Amniotic stem cell (primary cell): ENCODE data around the gene HYAL1.

Source experiments
- DNase-seq: peaks from one replicate; lab custom pipeline; 2025; lab: John Stamatoyannopoulos, UW

HYAL1 gene

DNA sequence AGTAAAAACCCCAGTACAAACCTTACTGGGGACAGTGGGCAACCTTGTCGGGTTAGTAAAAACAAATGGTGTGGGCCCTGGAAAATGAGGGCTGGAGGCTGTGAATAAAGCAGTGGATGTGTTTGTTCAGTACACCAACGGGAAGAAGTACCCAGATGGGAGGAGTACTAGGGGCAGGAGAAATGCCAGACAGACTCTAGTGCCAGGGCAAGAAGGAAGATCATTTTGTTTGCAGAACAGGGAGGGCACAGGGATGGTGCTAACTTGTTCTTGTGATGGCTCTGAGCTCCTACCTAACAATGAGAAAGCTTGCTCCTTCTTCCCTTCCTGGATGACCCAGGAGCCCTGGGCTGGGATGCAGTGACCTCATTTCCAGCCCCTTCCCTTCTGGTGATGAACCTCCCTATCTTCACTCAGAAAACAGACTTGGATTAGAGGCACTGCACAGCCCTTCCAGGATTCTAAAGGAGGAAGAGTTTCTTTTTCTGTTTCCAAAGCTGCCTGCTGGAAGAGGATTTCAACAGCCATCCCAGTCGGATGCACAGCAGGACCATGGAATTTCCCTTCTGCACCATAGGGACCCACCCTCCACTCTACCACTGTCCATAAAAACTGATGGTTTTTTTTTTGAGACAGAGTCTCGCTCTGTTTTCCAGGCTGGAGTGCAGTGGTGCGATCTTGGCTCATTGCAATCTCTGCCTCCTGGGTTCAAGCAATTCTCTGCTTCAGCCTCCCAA, 31.1 kb upstream of the HYAL1 start:
- DNase-seq, result no peak

DNA sequence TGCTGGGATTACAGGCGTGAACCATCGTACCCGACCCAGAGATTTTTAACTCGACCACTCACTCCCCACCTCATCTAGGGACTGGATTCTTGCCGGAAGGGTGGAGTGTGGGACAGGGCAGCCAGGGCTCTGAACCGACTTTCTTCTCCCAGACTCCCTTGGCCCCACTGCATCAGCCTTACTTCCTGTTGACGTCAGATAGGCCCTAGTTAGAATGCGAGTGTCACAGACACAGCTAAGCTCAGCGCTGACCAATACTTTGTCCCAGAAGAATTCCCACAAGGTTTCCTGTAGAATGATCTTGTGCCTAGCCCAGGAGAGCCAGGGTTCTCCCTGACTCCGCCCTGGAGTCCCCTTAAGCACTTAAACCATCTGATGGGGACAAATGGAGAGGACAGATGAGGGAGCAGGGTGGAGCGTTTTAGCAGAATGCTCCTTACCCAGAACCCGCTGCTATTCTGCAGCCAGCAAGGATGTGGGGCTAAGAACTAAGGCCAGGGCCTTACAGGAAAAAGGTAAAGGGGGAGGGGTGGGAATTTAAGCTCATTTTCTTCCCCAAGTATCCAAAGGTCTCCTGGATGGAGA, 30.5 kb upstream of the HYAL1 start:
- no peak for DNase-seq

- DNase-seq, result no peak
These were observed 28.1 kb upstream of the HYAL1 start for GRCh38 chr3:50331364-50331907.

- DNase-seq, result no peak
These were observed 27.0 kb upstream of the HYAL1 start for GRCh38 chr3:50330330-50330729.

GRCh38 chr3:50327943-50328691, 24.7 kb upstream of the HYAL1 start, which contains the start of gene TUSC2:
TSS of gene TUSC2 (minus strand) at chr3:50328223. CDS start at chr3:50328099, 124 bp downstream.
- peak; percentile 96 for DNase-seq

- DNase-seq, result no peak
These were observed 23.8 kb upstream of the HYAL1 start for GRCh38 chr3:50327129-50327528.

- DNase-seq, result no peak
These were observed 22.8 kb upstream of the HYAL1 start for GRCh38 chr3:50326182-50326541.

DNA sequence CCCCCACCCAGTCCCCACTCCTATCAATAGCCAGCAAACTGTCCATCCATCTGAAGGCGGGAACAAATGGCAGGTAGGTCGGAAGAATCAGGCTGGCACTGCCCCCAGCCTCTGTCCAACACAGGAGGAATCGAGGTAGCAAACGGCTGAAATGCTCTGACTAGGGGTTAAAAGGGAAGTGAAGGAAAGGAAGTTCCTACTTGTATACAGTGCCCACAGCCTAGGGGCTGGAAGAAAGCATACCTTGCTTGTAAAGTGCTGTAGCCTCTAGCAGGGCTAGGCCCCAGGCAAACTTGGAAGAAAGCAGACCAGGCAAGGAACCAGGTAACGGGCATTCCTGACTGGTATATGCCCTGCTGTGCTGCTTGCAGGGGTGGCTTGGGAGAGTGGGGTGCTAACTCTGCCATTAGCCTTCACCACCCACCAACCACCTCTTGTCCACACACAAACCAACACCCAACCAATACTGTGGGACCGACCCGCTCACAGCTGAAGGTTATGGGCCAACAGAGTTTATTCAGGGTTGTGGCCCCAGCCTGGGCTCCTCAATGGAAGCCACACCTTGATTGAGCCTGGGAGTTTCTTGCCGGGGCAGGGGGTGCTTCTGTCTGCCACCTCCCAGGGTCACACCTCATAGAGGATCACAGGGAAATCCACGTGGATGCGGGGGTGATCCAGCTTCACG, 22.3 kb upstream of the HYAL1 start:
- no peak for DNase-seq

DNA sequence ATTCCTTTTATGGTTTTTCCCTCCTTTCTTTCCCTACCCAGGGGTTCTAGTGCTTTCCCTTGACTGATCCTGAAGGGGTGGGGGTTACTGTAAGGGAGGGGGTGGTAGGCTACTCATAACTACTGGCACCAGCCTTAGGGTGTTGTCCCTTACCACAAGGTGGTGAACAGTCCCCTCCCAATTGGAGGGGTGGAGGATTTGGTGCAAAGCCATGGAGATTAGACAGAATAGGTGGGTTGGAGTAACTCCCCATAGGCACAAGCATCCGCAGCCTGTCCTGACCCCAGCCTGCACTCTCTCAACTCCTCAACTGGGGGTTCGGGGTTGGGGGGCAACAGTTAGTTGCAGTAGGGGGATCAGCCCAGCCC, 21.7 kb upstream of the HYAL1 start:
- DNase-seq, result no peak

- DNase-seq, result peak; percentile 37
These were observed 21.2 kb upstream of the HYAL1 start for GRCh38 chr3:50324351-50325112.

DNA sequence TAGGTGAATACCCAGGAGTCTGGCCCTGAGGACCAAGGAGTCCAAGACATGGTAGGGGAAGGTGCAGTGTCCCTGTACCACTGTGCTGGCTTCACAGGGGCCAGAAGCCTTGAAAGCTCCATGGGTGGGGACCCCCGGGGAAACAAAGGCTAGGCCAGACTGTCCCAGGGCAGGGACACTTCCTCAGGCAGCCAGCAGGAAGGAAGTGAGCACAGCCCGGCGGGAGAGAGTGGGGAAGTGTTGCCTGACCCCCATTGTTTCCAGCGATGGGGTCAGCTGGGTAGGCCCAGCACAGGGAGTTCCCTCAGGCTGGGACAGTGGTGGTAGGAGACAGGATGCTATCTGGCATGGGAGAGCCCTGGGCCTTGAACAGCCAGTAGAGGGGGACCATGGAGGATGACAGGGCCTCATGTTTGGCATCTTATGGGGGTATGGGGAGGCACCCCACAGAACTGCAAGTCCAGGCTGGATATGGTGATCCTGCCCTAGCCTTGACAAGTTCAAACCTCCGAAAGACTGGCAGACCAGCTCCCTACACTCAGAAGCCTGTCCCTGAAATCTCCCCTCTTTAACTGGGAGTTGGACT, 20.3 kb upstream of the HYAL1 start:
- no peak for DNase-seq

GRCh38 chr3:50323092-50323600, 19.8 kb upstream of the HYAL1 start:
- DNase-seq, result no peak

DNA sequence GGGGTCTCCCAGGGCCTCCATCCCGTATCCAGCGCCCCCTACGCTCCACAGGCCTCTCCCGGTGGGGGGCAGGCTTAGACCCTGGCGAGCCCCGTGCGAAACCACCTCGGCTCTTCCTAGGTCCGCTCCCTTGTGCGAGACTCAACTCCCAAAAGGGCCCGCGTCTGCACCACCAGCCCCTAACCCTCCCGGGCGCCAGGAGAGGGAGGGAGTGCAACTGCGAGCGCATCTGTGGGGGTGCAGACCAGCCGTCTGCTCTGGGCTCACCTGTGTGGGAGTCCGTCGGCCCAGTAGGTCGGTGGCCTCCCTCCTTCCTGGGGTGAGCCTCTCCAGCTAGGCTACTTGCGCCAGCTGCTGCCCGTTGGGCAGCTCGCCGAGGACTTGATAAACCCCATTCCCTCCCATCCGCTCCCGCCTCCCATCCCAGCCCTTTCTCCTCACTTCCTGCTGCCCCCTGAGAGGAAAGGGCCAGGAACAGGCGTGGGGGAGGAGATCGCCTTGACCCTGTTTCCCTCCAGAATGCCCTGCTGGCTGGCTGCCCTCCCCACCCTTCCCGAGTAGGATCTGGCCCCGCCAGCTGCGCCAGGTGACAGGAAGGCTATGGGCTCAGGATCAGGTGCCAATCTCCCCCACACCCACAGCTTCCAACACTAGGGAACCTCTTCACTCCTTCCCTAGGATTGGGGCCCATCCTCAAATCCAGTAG, 19.2 kb upstream of the HYAL1 start, which contains the start of gene HYAL2:
Gene HYAL2, minus strand, starts transcription at position 360 of the 706 bp plus-strand sequence. CDS start 2,256 bp downstream, outside the sequence.
- DNase-seq, result no peak

DNA sequence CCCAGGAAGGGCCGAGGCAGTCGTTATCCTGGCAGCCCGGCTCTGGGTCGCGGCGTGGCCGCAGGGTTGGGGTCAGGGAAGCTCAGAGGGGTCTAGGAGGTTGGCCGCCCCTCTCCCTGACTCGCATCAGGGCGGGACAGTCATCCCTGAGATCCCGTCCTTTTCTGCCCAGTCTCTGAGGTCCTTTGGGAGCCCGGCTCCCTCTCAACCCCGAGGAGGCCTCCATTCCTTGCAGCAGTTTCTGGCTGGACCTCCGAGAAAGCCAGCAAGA, 18.7 kb upstream of the HYAL1 start:
- DNase-seq, result no peak

DNA sequence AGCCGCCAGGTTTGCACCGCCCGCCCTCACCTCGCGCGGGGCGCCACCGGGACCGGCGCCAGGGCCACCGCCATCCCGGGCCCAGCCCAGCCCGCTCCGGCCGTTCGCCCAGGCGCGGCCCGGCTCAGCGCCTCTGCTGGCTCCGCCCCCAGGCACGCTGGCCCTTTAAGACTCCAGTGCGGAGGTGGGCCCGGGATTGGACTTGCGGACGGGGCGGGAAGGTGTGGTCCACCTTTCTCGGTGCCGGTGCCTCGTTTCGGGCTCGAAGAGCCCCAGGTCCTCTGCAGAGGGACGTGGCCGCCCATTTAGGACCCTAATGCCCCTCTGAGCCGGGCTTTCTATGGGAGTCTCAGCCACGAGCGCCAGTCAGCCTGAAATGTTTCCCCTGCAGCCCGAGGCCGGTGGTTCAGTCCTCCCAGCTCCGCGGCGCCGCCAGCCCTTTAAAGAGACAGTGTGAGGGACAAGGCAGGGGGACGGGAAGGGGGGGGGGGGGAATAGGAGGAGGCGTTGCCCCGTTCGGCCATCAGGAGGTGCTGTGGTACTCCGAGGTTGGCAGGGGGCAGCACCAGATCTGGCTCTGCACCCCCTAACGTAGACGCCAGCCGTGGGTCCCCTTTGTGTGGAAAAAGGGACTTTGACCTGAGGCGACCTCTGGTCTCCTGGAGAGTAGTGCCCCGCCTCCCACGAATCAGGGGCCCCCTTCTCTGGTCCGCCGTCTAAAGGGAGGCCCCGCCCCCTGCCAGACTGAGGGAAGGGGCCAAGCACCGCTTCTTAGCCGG, 18.2 kb upstream of the HYAL1 start:
- DNase-seq, result peak; percentile 81

DNA sequence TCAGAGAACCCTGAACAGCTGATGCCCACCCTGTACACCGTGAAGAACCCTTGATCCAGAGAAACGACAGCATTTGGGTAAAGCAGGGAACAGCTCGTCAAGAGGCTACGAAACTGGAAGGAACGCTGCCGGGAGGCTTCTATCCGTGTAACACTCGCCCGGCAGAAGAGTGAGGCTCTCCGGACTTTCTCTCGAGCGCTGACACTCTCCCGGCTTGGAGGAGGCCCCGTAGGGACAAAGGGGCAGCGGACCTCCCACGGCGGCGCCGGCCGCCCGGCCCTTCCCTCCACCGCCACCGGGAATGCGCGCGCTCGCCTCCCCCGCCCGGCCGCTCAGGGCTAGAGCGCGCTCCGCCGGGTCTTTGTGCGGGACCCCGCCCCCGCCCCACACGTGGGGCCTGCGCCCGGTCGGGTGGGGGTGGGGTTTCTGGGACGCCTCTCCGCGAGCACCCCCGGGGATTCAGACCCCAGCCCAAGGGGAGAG, 17.5 kb upstream of the HYAL1 start:
- DNase-seq, result peak; percentile 14

DNA sequence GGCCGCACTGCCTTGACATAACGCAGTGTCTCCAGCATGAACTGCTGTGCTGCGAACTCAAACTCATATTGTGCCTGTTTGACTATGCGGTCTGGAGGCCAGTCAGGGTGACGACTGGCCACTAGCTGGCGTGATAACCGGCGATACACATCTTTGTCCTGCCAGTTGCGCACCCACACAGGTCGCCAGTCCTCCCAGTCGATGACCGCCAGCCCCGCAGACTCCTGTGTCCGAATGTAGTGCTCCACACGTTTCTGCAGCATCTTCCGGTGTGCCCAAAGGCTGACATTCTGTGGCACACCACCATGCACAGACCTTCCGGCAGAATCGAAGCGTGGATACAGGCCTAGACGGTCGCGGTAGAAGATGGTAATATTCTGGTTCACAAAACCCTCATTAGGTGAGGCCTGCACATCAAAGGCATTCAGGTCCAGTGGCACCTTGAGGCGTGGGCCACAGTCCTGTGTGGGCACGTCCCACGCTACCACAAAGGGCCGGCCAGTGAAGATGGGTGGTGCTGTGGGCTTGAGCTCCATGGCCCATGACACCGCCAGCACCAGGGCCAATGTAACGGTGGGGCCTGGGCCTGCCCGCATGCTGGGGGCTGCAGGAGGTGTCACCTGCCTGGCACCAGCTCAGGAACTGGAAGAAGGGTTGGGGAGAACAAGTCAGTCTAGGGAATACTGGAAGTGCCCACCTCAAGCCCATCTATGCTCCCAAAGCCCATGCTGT, 16.7 kb upstream of the HYAL1 start:
- DNase-seq, result no peak

GRCh38 chr3:50319181-50319893, 16.0 kb upstream of the HYAL1 start:
- no peak for DNase-seq
